Breast epithelium (tissue), 4 donors: Measurements from ENCODE around the gene ASMTL. TPM values are rescaled to one million over a fixed set of nuclear protein-coding genes. Genes with fewer than 3 reads are reported as not detected.
A peak's percentile ranks its signal among the peaks of the same experiment; 100 is the strongest.

ENCODE experiments used
- DNase-seq, 2 donors: peaks; one replicate each; pipeline ENCODE4 v3.0.0-alpha.2; 2019; ENCODE audit warnings: low spot score in 2 of 2
- H3K27ac ChIP-seq, 2 donors: fragments of 200-600 bp; sonication (generic) in 1 of 2; one replicate each; pipeline ENCODE4 v1.5.1; 2016 to 2019; ENCODE audit warnings: mild to moderate bottlenecking in 1 of 2
- H3K27me3 ChIP-seq, 2 donors: fragments of 200-600 bp; sonication (generic) in 1 of 2; one replicate each; pipeline versions ENCODE4 v1.5.1 to v1.6.0; 2017 to 2019; ENCODE audit warnings: control low read depth in 1 of 2, mild to moderate bottlenecking in 1 of 2
- H3K36me3 ChIP-seq: fragments of 200-600 bp; one replicate; pipeline ENCODE4 v1.5.1; 2019
- H3K4me1 ChIP-seq, 2 donors: fragments of 200-600 bp; sonication (generic); one replicate each; pipeline ENCODE4 v1.5.1; 2016 to 2019; ENCODE audit warnings: control low read depth in 1 of 2
- H3K4me3 ChIP-seq, 3 donors: fragments of 200-600 bp; sonication (generic); 1 replicate in 2 of 3; 2 replicates in 1 of 3; pipeline ENCODE4 v1.5.1; 2016 to 2019; ENCODE audit warnings: mild to moderate bottlenecking in 3 of 3, moderate library complexity in 2 of 3
- H3K9me3 ChIP-seq, 2 donors: fragments of 200-600 bp; sonication (generic) in 1 of 2; one replicate each; pipeline ENCODE4 v1.5.1; 2016 to 2019; ENCODE audit warnings: control low read depth in 1 of 2
- CTCF ChIP-seq, 3 donors: fragments of 450-650 bp; IDR thresholded peaks; one replicate each; pipeline ENCODE4 v1.5.1; 2016 to 2017; ENCODE audit warnings: antibody characterized with exemption in 3 of 3, mild to moderate bottlenecking in 3 of 3, moderate library complexity in 3 of 3
- POLR2A ChIP-seq: fragments of 450-650 bp; IDR thresholded peaks from one replicate; pipeline ENCODE4 v1.6.1; 2016; ENCODE audit warnings: antibody characterized with exemption, mild to moderate bottlenecking, moderate library complexity
- POLR2AphosphoS5 ChIP-seq, 3 donors: sonication (generic); formaldehyde crosslinking; IDR thresholded peaks; one replicate each; pipeline ENCODE4 v1.6.1; 2017; ENCODE audit warnings: antibody characterized with exemption in 3 of 3
- intact Hi-C: fragments of 100-400 bp; cut with DNase I; formaldehyde crosslinking; loops from one replicate; pipeline ENCODE4 v1.15.1; 2023; ENCODE audit warnings: low total_unique reads
- total RNA-seq, 3 donors: library from RNA; depleted of rRNA; stranded (reverse); fragments of >200 nt; gene quantifications; one replicate each; pipeline ENCODE4 v1.1.0, GENCODE V29; 2016

The ASMTL gene
- total RNA-seq, 3 donors from 2014 or later, result 22.8 to 29.1 (median 28.2) TPM

GRCh38 chrX:1480082-1480785 is 27.5 kb upstream of the ASMTL start:
- intact Hi-C loops, result no loop called here
- H3K4me1 ChIP-seq, result no peaks in the 10 kb centered on the region
- TF ChIP-seq POLR2AphosphoS5 (IDR thresholded peaks at IDR 0.05) (no peak), POLR2A (no peak), CTCF (IDR thresholded peaks at IDR 0.05) (no peak)
- no peaks in the 10 kb centered on the region for H3K36me3 ChIP-seq
- peaks cover 0 to 7% of the 10 kb centered on the region in 2 donors for H3K27me3 ChIP-seq
- peaks cover 0 to 19% of the 10 kb centered on the region in 2 donors for H3K9me3 ChIP-seq
- H3K4me3 ChIP-seq, result no peak overlapping the region
- H3K27ac ChIP-seq, result no peak overlapping the region
- no peak for DNase-seq

GRCh38 chrX:1477801-1478458 is 25.2 kb upstream of the ASMTL start:
- DNase-seq, result peak in 1 of 2 donors; percentile 10
- H3K4me3 ChIP-seq, result no peak overlapping the region
- TF ChIP-seq CTCF (IDR thresholded peaks at IDR 0.05), result no peak
- no peak for TF ChIP-seq POLR2AphosphoS5 (IDR thresholded peaks at IDR 0.05)
- no peak for TF ChIP-seq POLR2A
- intact Hi-C loops, result no loop called here
- no peak overlapping the region for H3K27ac ChIP-seq
- H3K36me3 ChIP-seq, result no peaks in the 10 kb centered on the region
- H3K4me1 ChIP-seq, result no peaks in the 10 kb centered on the region
- peaks cover 0 to 7% of the 10 kb centered on the region in 2 donors for H3K27me3 ChIP-seq
- H3K9me3 ChIP-seq, result peaks cover 0 to 19% of the 10 kb centered on the region in 2 donors

GRCh38 chrX:1477229-1477628 is 24.5 kb upstream of the ASMTL start:
- no peaks in the 10 kb centered on the region for H3K4me1 ChIP-seq

GRCh38 chrX:1476682-1477081 is 24.0 kb upstream of the ASMTL start:
- TF ChIP-seq POLR2A, result no peak
- no peak for TF ChIP-seq POLR2AphosphoS5 (IDR thresholded peaks at IDR 0.05)
- TF ChIP-seq CTCF (IDR thresholded peaks at IDR 0.05), result no peak
- no peaks in the 10 kb centered on the region for H3K4me1 ChIP-seq
- intact Hi-C loops, result no loop called here
- H3K4me3 ChIP-seq, result no peak overlapping the region
- peak in 1 of 2 donors; percentile 4 for DNase-seq
- H3K9me3 ChIP-seq, result peaks cover 0 to 19% of the 10 kb centered on the region in 2 donors
- no peak overlapping the region for H3K27ac ChIP-seq
- H3K36me3 ChIP-seq, result no peaks in the 10 kb centered on the region
- H3K27me3 ChIP-seq, result peaks cover 0 to 7% of the 10 kb centered on the region in 2 donors

More at GRCh38 chrX:1477229-1477628, 24.5 kb upstream of the ASMTL start:
- H3K4me3 ChIP-seq, result no peak overlapping the region
- intact Hi-C loops, result no loop called here
- peaks cover 0 to 19% of the 10 kb centered on the region in 2 donors for H3K9me3 ChIP-seq
- H3K27ac ChIP-seq, result no peak overlapping the region
- peaks cover 0 to 7% of the 10 kb centered on the region in 2 donors for H3K27me3 ChIP-seq
- DNase-seq, result no peak
- no peaks in the 10 kb centered on the region for H3K36me3 ChIP-seq
- TF ChIP-seq CTCF (IDR thresholded peaks at IDR 0.05) (no peak), POLR2A (no peak), POLR2AphosphoS5 (IDR thresholded peaks at IDR 0.05) (no peak)

GRCh38 chrX:1475881-1476280 is 23.2 kb upstream of the ASMTL start:
- peaks cover 0 to 2% of the 10 kb centered on the region in 2 donors for H3K27me3 ChIP-seq
- TF ChIP-seq CTCF (IDR thresholded peaks at IDR 0.05) (no peak), POLR2AphosphoS5 (IDR thresholded peaks at IDR 0.05) (no peak), POLR2A (no peak)
- H3K27ac ChIP-seq, result no peak overlapping the region
- H3K4me3 ChIP-seq, result no peak overlapping the region
- H3K9me3 ChIP-seq, result peaks cover 0 to 19% of the 10 kb centered on the region in 2 donors
- no peaks in the 10 kb centered on the region for H3K36me3 ChIP-seq
- peak in 1 of 2 donors; percentile 2 for DNase-seq
- intact Hi-C loops, result no loop called here
- no peaks in the 10 kb centered on the region for H3K4me1 ChIP-seq
